HepG2 (cell line): Measurements from ENCODE around the gene CYTH2. TPM values are rescaled to one million over a fixed set of nuclear protein-coding genes. Genes with fewer than 3 reads are reported as not detected.

Experiments
- CBX5 ChIP-seq: sonication (generic); formaldehyde crosslinking; IDR thresholded peaks from 2 replicates; pipeline ENCODE4 v1.4.0; 2020; ENCODE audit warnings: missing genetic modification reagents, borderline replicate concordance
- CEBPB ChIP-seq: IDR thresholded peaks from 2 replicates; pipeline ENCODE4 v1.6.1; 2011; ENCODE audit warnings: low read depth, low read length, improper control_type of control experiment, borderline replicate concordance
- HDAC2 ChIP-seq: sonication (generic); formaldehyde crosslinking; IDR thresholded peaks from 2 replicates; pipeline ENCODE4 v1.4.0; 2020; ENCODE audit warnings: missing genetic modification reagents
- KDM2A ChIP-seq: sonication (generic); formaldehyde crosslinking; IDR thresholded peaks from 2 replicates; pipeline ENCODE4 v1.4.0; 2020; ENCODE audit warnings: low read depth, missing genetic modification reagents, borderline replicate concordance
- LCORL ChIP-seq, 2 experiments: fragments of 450-650 bp in 1 of 2; sonication (generic) in 1 of 2; formaldehyde crosslinking in 1 of 2; IDR thresholded peaks; 2 replicates each; pipeline versions ENCODE4 v1.5.0 to v1.6.1; 2017 to 2020; ENCODE audit warnings: antibody characterized with exemption in 1 of 2, missing genetic modification reagents in 1 of 2
- NRL ChIP-seq: sonication (generic); formaldehyde crosslinking; IDR thresholded peaks from 2 replicates; pipeline ENCODE4 v1.5.0; 2020; ENCODE audit warnings: missing genetic modification reagents, mild to moderate bottlenecking, moderate library complexity, borderline replicate concordance
- PBX3 ChIP-seq: sonication (generic); formaldehyde crosslinking; IDR thresholded peaks from 2 replicates; pipeline ENCODE4 v1.8.1; 2023; ENCODE audit warnings: missing genetic modification reagents, inconsistent platforms, borderline replicate concordance
- RBFOX2 ChIP-seq: fragments of 200-400 bp; formaldehyde crosslinking; IDR thresholded peaks from 2 replicates; pipeline ENCODE4 v1.6.1; 2017; ENCODE audit warnings: low read depth, mild to moderate bottlenecking, low read length
- SPEN ChIP-seq: sonication (generic); formaldehyde crosslinking; IDR thresholded peaks from 2 replicates; pipeline ENCODE4 v1.5.1; 2020; ENCODE audit warnings: low read depth, mild to moderate bottlenecking, missing genetic modification reagents
- THAP8 ChIP-seq: sonication (generic); formaldehyde crosslinking; IDR thresholded peaks from 2 replicates; pipeline ENCODE4 v1.5.1; 2020; ENCODE audit warnings: missing genetic modification reagents, mild to moderate bottlenecking, borderline replicate concordance
- XRCC5 ChIP-seq: fragments of 200-400 bp; formaldehyde crosslinking; optimal IDR thresholded peaks from 2 replicates; pipeline ENCODE3; 2017; ENCODE audit warnings: mild to moderate bottlenecking, low read length
- ZNF263 ChIP-seq: sonication (generic); formaldehyde crosslinking; IDR thresholded peaks from 2 replicates; pipeline ENCODE4 v1.4.0; 2020; ENCODE audit warnings: missing genetic modification reagents
- ZNF430 ChIP-seq: sonication (generic); formaldehyde crosslinking; IDR thresholded peaks from 2 replicates; pipeline ENCODE4 v1.9.0; 2021; ENCODE audit warnings: mild to moderate bottlenecking, missing genetic modification reagents
- ZNF580 ChIP-seq: IDR thresholded peaks from 2 replicates; pipeline ENCODE4 v1.6.1; 2016; ENCODE audit warnings: low read depth, borderline replicate concordance
- ZNF687 ChIP-seq: sonication (generic); formaldehyde crosslinking; IDR thresholded peaks from 2 replicates; pipeline ENCODE4 v1.5.1; 2020; ENCODE audit warnings: mild to moderate bottlenecking, missing genetic modification reagents, moderate library complexity
- ZSCAN22 ChIP-seq: sonication (generic); formaldehyde crosslinking; IDR thresholded peaks from 2 replicates; pipeline ENCODE4 v1.4.0; 2020; ENCODE audit warnings: mild to moderate bottlenecking, missing genetic modification reagents
- polyA plus RNA-seq, 8 experiments: library from polyadenylated mRNA; depleted of rRNA in 3 of 8; stranded (reverse) in 7 of 8; unstranded in 1 of 8; fragments of >200 nt; fragmentation: Illumina TruSeq in 4 of 8; extraction: Trizol in 4 of 8; gene quantifications; 2 replicates each; pipeline versions ENCODE4 v1.2.1 to v1.2.3, GENCODE V29; 2011 to 2016; ENCODE audit warnings: low read depth in 4 of 8, missing spikeins in 1 of 8, mixed read lengths in 1 of 8; ENCODE audit not compliant: insufficient read depth in 1 of 8
- total RNA-seq, 5 experiments: library from RNA; depleted of rRNA; stranded (reverse); fragments of >200 nt; fragmentation: Illumina TruSeq; extraction: Trizol; gene quantifications; 2 replicates each; pipeline ENCODE4 v1.2.3, GENCODE V29; 2016; ENCODE audit warnings: low read depth in 1 of 5
- TF ChIP-seq, protein P1 (sequence below): sonication (generic); formaldehyde crosslinking; IDR thresholded peaks from 2 replicates; pipeline ENCODE4 v1.9.0; 2022; ENCODE audit warnings: low read depth, missing genetic modification reagents
- TF ChIP-seq, protein P2 (sequence below): sonication (generic); formaldehyde crosslinking; IDR thresholded peaks from 2 replicates; pipeline ENCODE4 v1.5.0; 2020; ENCODE audit warnings: mild to moderate bottlenecking, missing genetic modification reagents, moderate library complexity

Gene CYTH2
- total and polyA plus RNA-seq, 2 of the 13 experiments (the other 11 are each of a cell fraction or from before 2014, with no cell fraction given), result 16.5 to 39.3 TPM

DNA sequence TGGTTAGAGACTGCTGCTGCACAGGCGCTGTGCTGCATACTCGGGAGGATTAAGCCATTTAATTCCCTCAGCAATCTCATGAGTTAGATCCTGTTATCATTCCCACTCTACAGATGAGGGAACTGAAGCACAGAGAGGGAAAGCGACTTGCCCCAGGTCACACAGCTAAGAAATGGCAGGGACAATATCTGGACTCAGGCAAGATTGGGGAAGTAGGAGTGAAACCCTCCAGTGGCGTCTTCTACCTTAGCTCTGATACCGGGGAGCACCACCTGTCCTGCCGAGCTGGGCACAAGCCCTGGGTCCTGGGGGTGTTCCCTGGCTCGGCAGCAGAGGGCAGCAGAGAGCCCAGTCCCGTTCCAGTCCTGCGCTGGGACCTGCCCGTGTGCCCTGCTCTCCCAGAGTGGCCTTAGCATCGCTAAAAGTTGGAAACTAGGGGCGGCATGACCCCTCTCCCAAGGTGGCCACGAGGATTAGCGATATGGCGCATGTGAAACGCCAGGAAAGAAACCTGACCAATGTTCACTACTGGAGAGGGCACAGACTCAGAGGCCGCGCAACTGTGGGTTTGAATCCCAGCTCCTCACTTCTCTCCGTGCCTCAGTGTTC is 20.5 kb downstream of the CYTH2 start (continued):
- TF ChIP-seq HDAC2 (CRISPR knock-in tag) (0 out of 2 replicates have a peak, but pooled peaks have one; percentile 13), THAP8 (CRISPR knock-in tag) (no peak), RBFOX2 (no peak), LCORL (IDR thresholded peaks at IDR 0.05) (no peak), LCORL (CRISPR knock-in tag; IDR thresholded peaks at IDR 0.05) (peak; percentile 43; the same call in 1 of the 2 replicates), CBX5 (CRISPR knock-in tag) (0 out of 2 replicates have a peak, but pooled peaks have one; percentile 49), KDM2A (CRISPR knock-in tag) (peak; percentile 51; the same call in 1 of the 2 replicates), PBX3 (CRISPR knock-in tag) (no peak), ZSCAN22 (CRISPR knock-in tag) (0 out of 2 replicates have a peak, but pooled peaks have one; percentile 45), NRL (CRISPR knock-in tag) (peak; percentile 43; the same call in 1 of the 2 replicates), ZNF263 (CRISPR knock-in tag) (peak; percentile 95), ZNF687 (peak; percentile 30; the same call in 1 of the 2 replicates), ZNF430 (CRISPR knock-in tag) (peak; percentile 32; the same call in 1 of the 2 replicates), ZNF580 (0 out of 2 replicates have a peak, but pooled peaks have one; percentile 18), CEBPB (no peak), XRCC5 (peak; percentile 72), SPEN (CRISPR knock-in tag) (0 out of 2 replicates have a peak, but pooled peaks have one; percentile 24)
- TF ChIP-seq, protein P1, sequence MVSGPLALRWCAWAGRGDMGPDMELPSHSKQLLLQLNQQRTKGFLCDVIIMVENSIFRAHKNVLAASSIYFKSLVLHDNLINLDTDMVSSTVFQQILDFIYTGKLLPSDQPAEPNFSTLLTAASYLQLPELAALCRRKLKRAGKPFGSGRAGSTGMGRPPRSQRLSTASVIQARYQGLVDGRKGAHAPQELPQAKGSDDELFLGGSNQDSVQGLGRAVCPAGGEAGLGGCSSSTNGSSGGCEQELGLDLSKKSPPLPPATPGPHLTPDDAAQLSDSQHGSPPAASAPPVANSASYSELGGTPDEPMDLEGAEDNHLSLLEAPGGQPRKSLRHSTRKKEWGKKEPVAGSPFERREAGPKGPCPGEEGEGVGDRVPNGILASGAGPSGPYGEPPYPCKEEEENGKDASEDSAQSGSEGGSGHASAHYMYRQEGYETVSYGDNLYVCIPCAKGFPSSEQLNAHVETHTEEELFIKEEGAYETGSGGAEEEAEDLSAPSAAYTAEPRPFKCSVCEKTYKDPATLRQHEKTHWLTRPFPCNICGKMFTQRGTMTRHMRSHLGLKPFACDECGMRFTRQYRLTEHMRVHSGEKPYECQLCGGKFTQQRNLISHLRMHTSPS (CRISPR knock-in tag), result no peak
- TF ChIP-seq, protein P2, sequence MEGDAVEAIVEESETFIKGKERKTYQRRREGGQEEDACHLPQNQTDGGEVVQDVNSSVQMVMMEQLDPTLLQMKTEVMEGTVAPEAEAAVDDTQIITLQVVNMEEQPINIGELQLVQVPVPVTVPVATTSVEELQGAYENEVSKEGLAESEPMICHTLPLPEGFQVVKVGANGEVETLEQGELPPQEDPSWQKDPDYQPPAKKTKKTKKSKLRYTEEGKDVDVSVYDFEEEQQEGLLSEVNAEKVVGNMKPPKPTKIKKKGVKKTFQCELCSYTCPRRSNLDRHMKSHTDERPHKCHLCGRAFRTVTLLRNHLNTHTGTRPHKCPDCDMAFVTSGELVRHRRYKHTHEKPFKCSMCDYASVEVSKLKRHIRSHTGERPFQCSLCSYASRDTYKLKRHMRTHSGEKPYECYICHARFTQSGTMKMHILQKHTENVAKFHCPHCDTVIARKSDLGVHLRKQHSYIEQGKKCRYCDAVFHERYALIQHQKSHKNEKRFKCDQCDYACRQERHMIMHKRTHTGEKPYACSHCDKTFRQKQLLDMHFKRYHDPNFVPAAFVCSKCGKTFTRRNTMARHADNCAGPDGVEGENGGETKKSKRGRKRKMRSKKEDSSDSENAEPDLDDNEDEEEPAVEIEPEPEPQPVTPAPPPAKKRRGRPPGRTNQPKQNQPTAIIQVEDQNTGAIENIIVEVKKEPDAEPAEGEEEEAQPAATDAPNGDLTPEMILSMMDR (CRISPR knock-in tag), result peak; percentile 93
